HL-60 (cell line): ENCODE measurements around the gene DDX55.

Experiments used
- CTCF ChIP-seq: IDR thresholded peaks from one replicate; pipeline ENCODE4 v1.5.1; 2011; ENCODE audit warnings: low read length, control low read depth, inconsistent platforms; ENCODE audit not compliant: insufficient read depth
- POLR2AphosphoS5 ChIP-seq: IDR thresholded peaks from 2 replicates; pipeline ENCODE4 v1.6.1; 2012; ENCODE audit warnings: low read depth
- REST ChIP-seq: IDR thresholded peaks from 2 replicates; pipeline ENCODE4 v1.6.1; 2012; ENCODE audit warnings: low read depth; ENCODE audit not compliant: insufficient replicate concordance

GRCh38 chr12:123559468-123559867 is 42.4 kb upstream of the DDX55 start:
- TF ChIP-seq REST (no peak), CTCF (no peak), POLR2AphosphoS5 (peak; percentile 52; the same call in 1 of the 2 replicates)
